ENCODE measurements around the gene SUPT5H.

DNA sequence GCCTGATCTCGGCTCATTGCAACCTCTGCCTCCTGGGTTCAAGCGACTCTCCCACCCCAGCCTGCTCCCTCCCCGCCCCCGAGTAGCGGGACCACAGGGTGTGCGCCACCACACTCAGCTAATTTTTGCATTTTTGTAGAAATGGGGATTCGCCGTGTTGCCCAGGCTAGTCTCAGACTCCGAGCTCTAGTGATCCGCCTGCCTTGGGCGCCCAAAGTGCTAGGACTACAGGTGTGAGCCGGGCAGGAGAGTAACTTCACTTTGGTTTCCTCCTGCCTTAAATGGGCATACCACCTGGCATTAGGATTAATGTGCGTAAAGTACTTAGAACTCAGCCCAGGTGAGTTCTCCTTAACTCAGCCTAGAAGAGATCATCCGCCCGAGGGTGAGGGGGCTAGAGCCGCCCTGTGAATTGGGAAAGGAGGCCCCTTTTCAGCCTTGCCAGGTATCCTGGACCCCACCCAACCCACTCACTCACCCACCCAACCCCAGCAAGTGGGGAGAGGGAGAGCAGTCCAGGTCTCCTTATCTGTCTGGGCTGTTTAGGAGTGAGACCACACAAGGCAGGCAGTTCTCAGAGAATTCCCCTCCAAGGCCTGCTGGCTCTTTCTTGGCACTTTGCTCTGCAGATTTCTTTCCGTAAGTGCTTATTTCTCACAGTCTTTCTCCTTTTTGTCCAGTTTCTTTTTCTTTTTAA lies 40.0 kb upstream of the SUPT5H start:
- TF ChIP-seq, protein P1, sequence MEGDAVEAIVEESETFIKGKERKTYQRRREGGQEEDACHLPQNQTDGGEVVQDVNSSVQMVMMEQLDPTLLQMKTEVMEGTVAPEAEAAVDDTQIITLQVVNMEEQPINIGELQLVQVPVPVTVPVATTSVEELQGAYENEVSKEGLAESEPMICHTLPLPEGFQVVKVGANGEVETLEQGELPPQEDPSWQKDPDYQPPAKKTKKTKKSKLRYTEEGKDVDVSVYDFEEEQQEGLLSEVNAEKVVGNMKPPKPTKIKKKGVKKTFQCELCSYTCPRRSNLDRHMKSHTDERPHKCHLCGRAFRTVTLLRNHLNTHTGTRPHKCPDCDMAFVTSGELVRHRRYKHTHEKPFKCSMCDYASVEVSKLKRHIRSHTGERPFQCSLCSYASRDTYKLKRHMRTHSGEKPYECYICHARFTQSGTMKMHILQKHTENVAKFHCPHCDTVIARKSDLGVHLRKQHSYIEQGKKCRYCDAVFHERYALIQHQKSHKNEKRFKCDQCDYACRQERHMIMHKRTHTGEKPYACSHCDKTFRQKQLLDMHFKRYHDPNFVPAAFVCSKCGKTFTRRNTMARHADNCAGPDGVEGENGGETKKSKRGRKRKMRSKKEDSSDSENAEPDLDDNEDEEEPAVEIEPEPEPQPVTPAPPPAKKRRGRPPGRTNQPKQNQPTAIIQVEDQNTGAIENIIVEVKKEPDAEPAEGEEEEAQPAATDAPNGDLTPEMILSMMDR (IDR thresholded peaks at IDR 0.05) = no peak
- TF ChIP-seq POLR2A (IDR thresholded peaks at IDR 0.05) = no peak
